Ishikawa (cell line): ENCODE results near the gene GSTO2.

Source experiments
- CEBPB ChIP-seq: IDR thresholded peaks from 2 replicates; pipeline ENCODE4 v1.6.1; 2012
- CREB1 ChIP-seq: IDR thresholded peaks from 2 replicates; pipeline ENCODE4 v1.6.1; 2012; ENCODE audit warnings: low read depth
- EGR1 ChIP-seq: IDR thresholded peaks from 2 replicates; pipeline ENCODE4 v1.6.1; 2012
- EP300 ChIP-seq: IDR thresholded peaks from 2 replicates; pipeline ENCODE4 v1.6.1; 2012; ENCODE audit warnings: borderline replicate concordance
- FOXM1 ChIP-seq: IDR thresholded peaks from 2 replicates; pipeline ENCODE4 v1.6.1; 2012; ENCODE audit warnings: low read depth, borderline replicate concordance
- NFIC ChIP-seq: IDR thresholded peaks from 2 replicates; pipeline ENCODE4 v1.6.1; 2012
- RAD21 ChIP-seq: IDR thresholded peaks from 2 replicates; pipeline ENCODE4 v1.6.1; 2012; ENCODE audit warnings: low read depth
- REST ChIP-seq: IDR thresholded peaks from 2 replicates; pipeline ENCODE4 v1.6.1; 2012; ENCODE audit warnings: low read depth, mild to moderate bottlenecking
- TAF1 ChIP-seq: IDR thresholded peaks from 2 replicates; pipeline ENCODE4 v1.6.1; 2012; ENCODE audit warnings: low read depth, mild to moderate bottlenecking
- TCF12 ChIP-seq: IDR thresholded peaks from 2 replicates; pipeline ENCODE4 v1.6.1; 2012; ENCODE audit warnings: low read depth
- TEAD4 ChIP-seq: IDR thresholded peaks from 2 replicates; pipeline ENCODE4 v1.6.1; 2012
- USF1 ChIP-seq: IDR thresholded peaks from 2 replicates; pipeline ENCODE4 v1.6.1; 2012
- YY1 ChIP-seq: IDR thresholded peaks from 2 replicates; pipeline ENCODE4 v1.6.1; 2012; ENCODE audit warnings: low read depth
- TF ChIP-seq, protein P1 (sequence below): IDR thresholded peaks from 2 replicates; pipeline ENCODE4 v1.6.1; 2012

DNA sequence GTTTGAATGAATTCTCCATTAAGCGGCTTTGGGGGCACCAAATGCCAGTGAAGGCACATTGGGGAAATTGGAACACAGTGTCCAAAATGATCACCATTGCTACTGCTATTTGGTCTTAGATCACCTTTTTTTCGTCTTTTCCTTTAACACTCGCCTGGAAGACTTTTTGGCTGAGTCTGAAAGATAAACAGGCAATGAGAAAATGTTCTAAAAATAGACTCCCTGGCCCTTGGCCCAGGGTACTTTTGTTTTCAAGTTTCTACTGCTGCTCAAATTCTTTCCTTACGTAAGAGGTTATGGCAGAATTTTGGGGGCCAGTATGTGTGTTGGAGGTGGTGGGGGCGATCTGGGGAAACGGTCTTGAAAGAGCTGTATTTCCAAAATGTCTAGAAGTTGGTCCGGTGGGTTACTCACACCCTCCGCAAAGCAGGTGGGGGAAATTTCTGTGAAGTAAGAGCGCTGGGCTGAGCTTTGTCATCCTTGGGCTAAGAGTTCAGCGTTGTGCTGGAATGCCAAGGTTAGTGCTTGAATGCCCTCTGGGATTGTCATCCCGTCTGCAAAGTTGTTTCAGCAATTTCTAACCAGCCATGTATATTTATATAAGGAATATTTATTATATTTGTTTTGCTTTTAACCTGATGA is 70.6 kb downstream of the GSTO2 start:
- TF ChIP-seq NFIC (no peak), USF1 (no peak), TAF1 (no peak), CEBPB (no peak), EP300 (no peak), RAD21 (no peak), TEAD4 (no peak), TCF12 (no peak), REST (no peak), YY1 (no peak), EGR1 (no peak), FOXM1 (no peak), CREB1 (no peak)
- TF ChIP-seq, protein P1, sequence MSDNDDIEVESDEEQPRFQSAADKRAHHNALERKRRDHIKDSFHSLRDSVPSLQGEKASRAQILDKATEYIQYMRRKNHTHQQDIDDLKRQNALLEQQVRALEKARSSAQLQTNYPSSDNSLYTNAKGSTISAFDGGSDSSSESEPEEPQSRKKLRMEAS, result no peak
